Right cardiac atrium (tissue), 5 donors: ENCODE data around the gene SEMA6A. TPM values are rescaled to one million over a fixed set of nuclear protein-coding genes. Genes with fewer than 3 reads are reported as not detected.

Experiments
- ATAC-seq, 2 donors: fragments of 200-7000 bp; cut with Tn5 transposase; one replicate each; pipeline versions ENCODE4 v1.8.0 to v1.9.1; 2020; ENCODE audit warnings: moderate library complexity in 2 of 2, mild to moderate bottlenecking in 1 of 2
- DNase-seq, 3 donors: peaks; one replicate each; pipeline ENCODE4 v3.0.0-alpha.2; 2020
- H3K27ac ChIP-seq: one replicate; pipeline ENCODE4 v1.5.1; 2013; ENCODE audit warnings: mild to moderate bottlenecking, low read length, control low read depth, moderate library complexity
- H3K27me3 ChIP-seq: one replicate; pipeline ENCODE4 v1.6.1; 2013; ENCODE audit not compliant: control insufficient read depth, insufficient read depth
- H3K4me1 ChIP-seq: one replicate; pipeline ENCODE4 v1.6.1; 2013; ENCODE audit warnings: low read length; ENCODE audit not compliant: control insufficient read depth, insufficient read depth
- H3K4me3 ChIP-seq: one replicate; pipeline ENCODE4 v1.5.1; 2013; ENCODE audit warnings: low read length, control low read depth
- H3K9me3 ChIP-seq: one replicate; pipeline ENCODE4 v1.6.1; 2013; ENCODE audit warnings: low read length; ENCODE audit not compliant: control insufficient read depth
- WGBS: extraction: QIAGEN DNeasy Blood & Tissue Kit; methylation state at CpG from one replicate; pipeline ENCODE4 v1.1.7; 2013; 5-methylcytosine and 5-hydroxymethylcytosine counted together
- intact Hi-C, 4 donors: fragments of 100-400 bp; cut with DNase I; formaldehyde crosslinking; loops; one replicate each; pipeline versions ENCODE4 v1.11.0 to v1.14.0; 2022 to 2023
- polyA plus RNA-seq: library from polyadenylated mRNA; stranded (reverse); fragments of 200-250 nt; gene quantifications from one replicate; pipeline ENCODE4 v1.2.3, GENCODE V29; 2013
- total RNA-seq, 4 donors: library from RNA; stranded (reverse); fragmentation: NEBNext Ultra II Directional; extraction: Animal tissue kit (Norgen Biotek cat#: 25700); gene quantifications; one replicate each; pipeline ENCODE4 v1.2.1, GENCODE V29; 2021
- donor health status: healthy with polysubstance abuse.
- donor health status: DM: no; HTN: yes; CAD: no.
- donor health status: DM: no; HTN: no; CAD: no.
- donor health status: DM: no; HTN: yes; CAD: no; lungs with severe emphysema.
- donor health status: DM: yes; HTN: yes; CAD: no.

The SEMA6A gene
- total and polyA plus RNA-seq, 5 donors = 3.1 to 9.4 (median 4.1) TPM

DNA sequence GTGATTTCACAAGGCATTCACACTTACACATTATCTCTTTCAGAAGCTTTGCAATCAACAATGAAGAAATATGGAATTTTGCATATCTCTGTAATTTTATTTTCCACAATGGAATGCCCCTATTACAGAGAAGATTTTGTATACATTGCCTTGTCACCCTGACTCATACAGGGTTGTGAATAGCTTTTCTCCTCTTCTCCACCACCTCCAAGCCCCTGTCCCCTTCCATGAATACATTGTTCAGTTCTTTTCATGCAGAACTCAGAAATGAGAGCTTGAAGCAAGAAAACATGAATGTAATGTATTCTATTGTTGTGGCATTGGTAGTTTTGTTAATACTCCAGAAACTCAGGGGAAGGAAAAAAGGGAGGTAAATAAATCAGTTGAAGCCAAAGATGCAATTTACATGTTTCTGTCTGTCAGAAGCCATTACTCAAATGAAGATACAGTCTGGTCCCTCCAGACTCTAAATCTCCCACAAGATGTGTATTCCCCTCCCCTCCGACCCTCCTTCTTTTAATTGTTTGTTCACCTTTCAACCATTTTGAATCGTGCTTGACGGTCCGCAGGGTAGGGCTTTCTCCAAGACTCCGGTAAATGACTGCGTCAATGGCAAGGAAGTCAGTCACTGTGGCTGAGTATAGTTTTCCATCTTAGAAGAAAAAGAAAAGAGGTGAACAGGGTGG, 86.1 kb downstream of the SEMA6A start:
- ATAC-seq = no peak
- intact Hi-C loops = no loop called here
- Histone ChIP-seq H3K9me3 (no peaks in the 10 kb centered on the region), H3K4me1 (no peaks in the 10 kb centered on the region), H3K27me3 (no peaks in the 10 kb centered on the region), H3K4me3 (no peak overlapping the region), H3K27ac (no peak overlapping the region)
- 95% methylated on average over 6 of the region's 6 CpGs for WGBS
- no peak for DNase-seq

DNA sequence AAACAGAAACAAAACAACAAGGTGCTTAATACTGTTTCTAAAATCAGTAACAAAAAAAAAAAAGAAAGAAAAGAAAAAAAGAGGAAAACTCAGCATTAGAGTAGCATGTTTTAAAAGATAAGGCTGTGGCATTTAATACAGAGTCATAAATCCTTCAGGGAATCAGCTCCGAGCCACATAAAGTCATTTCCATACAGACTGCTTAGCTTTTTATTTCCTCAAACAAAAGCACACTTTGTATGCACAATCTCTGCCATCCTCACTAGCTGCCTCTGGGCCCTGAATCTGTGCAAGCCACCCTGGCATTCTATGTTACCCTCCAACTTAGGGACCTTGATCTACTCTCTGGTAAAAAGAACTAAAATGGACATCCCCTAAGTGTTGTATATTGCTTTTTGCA, 87.6 kb downstream of the SEMA6A start:
- intact Hi-C loops = no loop called here
- H3K27ac ChIP-seq = no peak overlapping the region
- WGBS = 71% methylated on average over 1 of the region's 1 CpG

DNA sequence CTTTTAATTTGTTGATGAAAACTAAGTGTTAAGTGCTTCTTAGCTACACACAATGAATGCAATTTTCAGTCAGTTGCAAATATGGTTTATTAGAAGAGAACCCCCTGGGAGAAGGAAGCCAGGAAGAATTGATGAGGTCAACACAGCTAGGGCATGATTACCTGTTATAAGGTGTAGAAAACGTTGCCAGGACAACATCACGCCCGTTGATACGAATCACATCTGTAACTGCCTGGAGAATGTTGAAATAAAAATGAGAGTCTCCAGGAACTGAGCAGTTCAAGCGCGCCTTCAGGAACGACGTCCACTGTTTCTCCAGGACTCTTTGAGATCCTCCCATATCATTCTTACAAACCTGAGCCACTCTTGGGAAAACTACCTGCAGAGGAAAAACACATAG, 88.0 kb downstream of the SEMA6A start:
- WGBS = 88% methylated on average over 8 of the region's 8 CpGs

More for the DNA sequence above, 87.6 kb downstream of the SEMA6A start:
- Histone ChIP-seq H3K4me3 (no peak overlapping the region), H3K4me1 (no peaks in the 10 kb centered on the region), H3K9me3 (no peaks in the 10 kb centered on the region), H3K27me3 (no peaks in the 10 kb centered on the region)
- no peak for ATAC-seq
- no peak for DNase-seq

DNA sequence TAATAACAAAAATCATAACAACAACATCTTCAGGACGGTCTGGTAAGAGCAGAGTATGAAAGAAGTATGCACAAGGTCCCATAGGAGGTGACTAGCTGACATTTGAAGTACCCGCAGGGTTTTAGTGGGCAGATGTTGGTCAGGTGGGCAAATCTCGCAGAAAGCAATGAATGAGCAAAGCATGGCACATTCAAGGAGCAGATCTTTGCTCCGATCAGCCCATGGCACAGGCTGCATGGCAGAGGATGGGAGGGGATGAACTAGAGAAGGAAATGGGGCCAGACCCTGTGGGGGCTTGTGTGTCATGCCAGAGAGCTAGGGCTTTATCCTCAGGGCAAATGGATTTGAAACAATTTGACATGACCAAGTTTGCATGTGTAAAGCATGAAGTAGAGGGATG, 90.0 kb downstream of the SEMA6A start:
- H3K4me3 ChIP-seq = no peak overlapping the region
- intact Hi-C loops = no loop called here
- H3K4me1 ChIP-seq = no peaks in the 10 kb centered on the region
- no peak for ATAC-seq
- 98% methylated on average over 4 of the region's 4 CpGs for WGBS
- no peaks in the 10 kb centered on the region for H3K9me3 ChIP-seq
- H3K27me3 ChIP-seq = no peaks in the 10 kb centered on the region
- DNase-seq = no peak
- H3K27ac ChIP-seq = no peak overlapping the region

More for the DNA sequence above, 88.0 kb downstream of the SEMA6A start:
- Histone ChIP-seq H3K4me1 (no peaks in the 10 kb centered on the region), H3K27ac (no peak overlapping the region), H3K9me3 (no peaks in the 10 kb centered on the region), H3K4me3 (no peak overlapping the region), H3K27me3 (no peaks in the 10 kb centered on the region)
- ATAC-seq (no peak), DNase-seq (no peak)
- intact Hi-C loops = no loop called here

DNA sequence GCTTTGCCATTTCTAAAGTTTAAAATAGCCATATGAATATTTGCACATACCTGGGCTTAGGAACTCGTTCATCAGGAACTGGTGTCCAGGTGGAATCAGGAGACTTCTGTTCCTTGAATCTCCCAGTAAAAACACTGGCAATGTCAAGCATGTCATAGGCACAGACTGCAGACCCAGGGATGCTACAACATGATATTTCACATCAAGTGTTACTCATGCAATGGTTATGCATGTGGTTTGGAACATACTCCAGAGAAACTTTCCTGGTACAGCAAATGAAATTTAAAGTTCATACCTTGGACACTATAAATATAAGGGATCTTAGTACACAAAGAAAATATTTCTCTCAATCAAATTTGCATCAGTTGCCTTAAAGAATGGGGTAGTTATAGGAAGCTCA, 92.2 kb downstream of the SEMA6A start:
- Histone ChIP-seq H3K4me3 (no peak overlapping the region), H3K4me1 (no peaks in the 10 kb centered on the region), H3K27me3 (no peaks in the 10 kb centered on the region), H3K9me3 (no peaks in the 10 kb centered on the region), H3K27ac (no peak overlapping the region)
- 96% methylated on average over 1 of the region's 1 CpG for WGBS
- DNase-seq (no peak), ATAC-seq (no peak)
- intact Hi-C loops = no loop called here

DNA sequence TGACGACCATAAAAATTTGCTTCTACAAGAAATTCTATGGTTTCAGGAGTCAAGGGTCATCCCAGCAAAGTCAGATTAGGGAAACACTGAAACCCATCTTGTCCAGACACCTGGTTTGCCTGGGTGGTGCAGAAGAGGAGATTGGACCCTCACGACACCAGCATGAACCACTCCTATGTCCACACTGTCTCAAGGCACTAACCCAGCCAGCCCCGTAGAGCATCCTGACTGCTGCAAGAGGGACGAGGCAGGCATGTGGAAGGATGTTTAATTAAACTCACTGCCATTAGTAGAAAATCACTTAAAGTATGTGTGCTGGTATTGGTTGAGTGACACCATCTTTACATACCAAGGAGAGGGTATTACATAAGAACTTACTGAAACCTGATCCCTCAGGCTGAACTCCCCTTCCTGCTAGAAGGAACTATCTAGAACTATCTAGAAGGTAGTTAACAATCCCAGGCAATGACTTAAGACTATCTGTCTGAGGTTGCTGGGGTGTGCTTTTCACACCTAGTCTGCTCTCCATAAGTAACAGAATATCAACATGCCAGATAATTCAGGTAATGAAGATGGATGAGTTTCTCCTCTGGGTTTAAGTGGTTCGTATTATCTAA, 93.6 kb downstream of the SEMA6A start:
- H3K27me3 ChIP-seq = no peaks in the 10 kb centered on the region
- no peak overlapping the region for H3K27ac ChIP-seq
- intact Hi-C loops = no loop called here
- H3K4me1 ChIP-seq = no peaks in the 10 kb centered on the region
- no peak for DNase-seq
- no peak for ATAC-seq
- 93% methylated on average over 5 of the region's 5 CpGs for WGBS
- no peak overlapping the region for H3K4me3 ChIP-seq
- H3K9me3 ChIP-seq = no peaks in the 10 kb centered on the region

DNA sequence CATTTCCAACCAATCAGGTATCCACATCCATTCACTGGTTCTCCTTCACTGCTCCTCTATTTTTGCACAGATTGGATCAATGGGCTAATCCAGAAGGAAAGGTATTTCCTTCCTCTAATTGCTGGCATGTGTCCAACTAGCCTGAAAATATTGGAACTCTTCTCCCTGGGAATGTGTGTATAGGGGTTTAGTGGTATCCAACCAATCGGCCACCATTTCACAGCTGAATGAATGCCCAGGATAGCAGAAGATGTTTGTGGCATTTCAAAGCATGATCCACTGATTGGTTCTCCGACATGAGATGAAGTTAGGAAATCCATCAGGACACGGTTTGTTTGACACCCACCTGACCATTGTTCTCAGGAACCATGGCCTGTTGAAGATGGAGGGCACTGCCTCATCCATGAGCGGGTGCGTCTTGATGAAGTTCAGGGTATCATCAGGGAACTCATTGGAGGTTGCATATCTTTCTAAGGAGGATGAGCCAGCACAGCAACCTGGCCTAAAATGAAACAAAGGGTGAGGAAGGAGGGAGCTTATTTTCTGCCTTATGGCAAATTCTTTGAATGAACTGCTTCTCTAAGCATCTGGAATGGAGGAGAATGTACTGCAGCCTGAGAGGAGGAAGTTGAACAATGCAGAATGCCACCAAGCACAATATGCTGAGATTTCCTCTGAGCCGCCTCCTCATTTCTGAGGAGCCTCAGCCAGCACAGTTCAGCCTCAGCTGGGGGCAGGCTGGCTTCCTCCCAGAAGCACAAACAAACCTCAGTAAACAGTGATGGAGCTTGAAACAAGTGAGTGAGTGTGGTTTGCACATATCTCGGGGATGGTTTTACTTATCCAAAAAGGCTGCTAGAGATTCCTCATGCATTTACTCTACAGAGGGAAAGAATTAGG, 94.6 kb downstream of the SEMA6A start:
- no peak overlapping the region for H3K27ac ChIP-seq
- H3K9me3 ChIP-seq = no peaks in the 10 kb centered on the region
- DNase-seq (no peak), ATAC-seq (peak; percentile 33 to 45)
- no peaks in the 10 kb centered on the region for H3K4me1 ChIP-seq
- H3K27me3 ChIP-seq = no peaks in the 10 kb centered on the region
- WGBS = 82% methylated on average over 7 of the region's 7 CpGs
- intact Hi-C loops = no loop called here
- no peak overlapping the region for H3K4me3 ChIP-seq

DNA sequence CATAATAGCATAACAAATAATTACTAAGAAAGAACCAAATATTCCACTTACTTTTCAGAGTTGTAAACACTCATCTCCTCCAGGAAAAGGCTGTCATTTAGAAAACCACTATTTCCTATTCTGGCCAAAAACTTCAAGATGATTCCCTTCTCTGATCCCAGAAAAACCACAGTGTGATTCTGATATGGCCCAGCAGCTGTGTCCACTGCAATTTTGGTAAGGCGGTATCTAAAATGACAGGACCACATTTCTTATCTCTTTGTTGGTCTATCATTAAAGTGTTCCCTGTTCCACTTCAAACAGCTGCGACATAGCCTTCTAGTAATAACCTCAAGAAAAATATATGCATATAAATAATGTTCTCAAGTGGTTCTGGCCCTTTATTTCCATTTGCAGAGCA, 96.1 kb downstream of the SEMA6A start:
- no peak for DNase-seq
- WGBS = 58% methylated on average over 2 of the region's 2 CpGs
- Histone ChIP-seq H3K4me3 (no peak overlapping the region), H3K27me3 (no peaks in the 10 kb centered on the region), H3K4me1 (no peaks in the 10 kb centered on the region), H3K27ac (no peak overlapping the region), H3K9me3 (no peaks in the 10 kb centered on the region)
- ATAC-seq = no peak
- intact Hi-C loops = no loop called here

DNA sequence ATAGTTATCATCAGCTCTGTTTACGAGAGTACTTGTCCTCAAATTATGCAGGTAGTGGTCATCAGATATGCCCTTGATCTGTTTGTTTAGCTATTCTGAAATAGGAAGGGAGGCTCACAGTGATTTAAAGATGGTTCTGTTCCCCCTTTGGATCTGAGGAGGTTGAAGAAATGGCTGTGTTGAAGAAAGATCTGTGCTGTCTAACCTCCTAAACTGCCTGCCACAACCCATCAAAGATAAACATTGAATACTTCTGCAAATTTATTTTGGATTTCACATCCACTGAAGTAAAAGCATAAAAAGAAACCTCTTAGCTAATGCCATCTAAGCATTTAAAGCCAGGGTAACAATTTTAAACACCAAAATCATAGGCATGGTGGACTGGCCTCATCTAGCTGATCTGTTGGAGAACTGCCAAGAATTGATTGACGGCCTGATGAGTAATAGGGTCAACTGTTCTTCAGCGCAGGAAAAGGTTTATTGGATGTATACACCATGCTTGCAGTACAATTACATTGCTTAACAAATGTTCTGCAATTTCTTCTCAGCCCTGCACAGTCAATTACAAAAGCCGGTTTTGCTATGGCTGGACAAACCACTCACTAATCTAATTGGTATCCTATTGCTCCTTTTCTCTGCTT, 97.6 kb downstream of the SEMA6A start:
- no peaks in the 10 kb centered on the region for H3K4me1 ChIP-seq
- 93% methylated on average over 4 of the region's 4 CpGs for WGBS
- H3K4me3 ChIP-seq = no peak overlapping the region
- no peaks in the 10 kb centered on the region for H3K9me3 ChIP-seq
- H3K27ac ChIP-seq = no peak overlapping the region
- intact Hi-C loops = no loop called here
- no peaks in the 10 kb centered on the region for H3K27me3 ChIP-seq
- ATAC-seq = no peak
- DNase-seq = no peak

DNA sequence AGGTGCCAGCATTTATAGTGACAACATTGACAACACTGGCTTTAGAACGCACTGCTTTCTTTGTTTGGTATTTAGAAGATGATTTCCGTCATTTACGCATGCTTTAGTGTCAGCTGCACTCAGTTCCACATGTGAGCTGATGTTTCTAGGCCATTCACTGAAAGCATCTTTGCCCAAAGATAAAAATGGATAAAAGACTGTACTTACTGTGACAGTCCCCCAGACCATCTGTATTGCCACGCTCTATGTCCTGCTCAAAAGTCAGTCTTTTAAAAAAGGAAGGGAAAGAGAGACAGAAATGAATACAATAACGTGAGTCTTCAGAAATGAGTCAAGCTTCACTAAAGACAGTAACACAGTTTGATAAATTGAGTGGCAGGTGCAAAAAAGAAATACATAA, 99.3 kb downstream of the SEMA6A start:
- H3K4me3 ChIP-seq = no peak overlapping the region
- no peak for DNase-seq
- no peaks in the 10 kb centered on the region for H3K27me3 ChIP-seq
- 90% methylated on average over 5 of the region's 5 CpGs for WGBS
- H3K27ac ChIP-seq = no peak overlapping the region
- no peaks in the 10 kb centered on the region for H3K9me3 ChIP-seq
- H3K4me1 ChIP-seq = no peaks in the 10 kb centered on the region
- ATAC-seq = no peak
- intact Hi-C loops = no loop called here

DNA sequence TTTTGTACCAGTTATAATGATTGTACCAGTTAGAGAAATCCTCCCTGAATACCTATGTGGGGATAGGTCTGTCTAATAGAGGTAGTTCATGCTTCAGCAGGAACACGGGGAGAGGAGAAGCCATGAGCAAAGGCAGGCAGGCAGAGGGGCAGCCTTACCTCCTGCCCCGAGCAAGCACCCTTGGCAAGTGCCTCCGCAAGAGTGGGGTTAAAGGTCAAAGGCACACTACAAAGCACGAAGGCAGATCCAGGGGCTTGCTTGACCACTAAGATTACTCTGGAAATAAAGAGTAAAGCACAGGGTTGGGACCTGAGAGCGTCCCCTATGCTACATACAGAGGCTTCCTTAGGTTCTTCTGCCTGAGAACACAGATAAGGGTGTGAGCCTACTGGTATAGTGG, 100.9 kb downstream of the SEMA6A start:
- H3K4me3 ChIP-seq = no peak overlapping the region
- H3K9me3 ChIP-seq = no peaks in the 10 kb centered on the region
- intact Hi-C loops = no loop called here
- no peaks in the 10 kb centered on the region for H3K4me1 ChIP-seq
- 85% methylated on average over 5 of the region's 5 CpGs for WGBS
- no peak overlapping the region for H3K27ac ChIP-seq
- ATAC-seq = peak in 1 of 2 donors; percentile 19
- no peaks in the 10 kb centered on the region for H3K27me3 ChIP-seq
- DNase-seq = no peak
